ENCODE measurements around the gene TMEM100. TPM values are rescaled to one million over a fixed set of nuclear protein-coding genes. Genes with fewer than 3 reads are reported as not detected.

TMEM100 gene
- total and polyA plus RNA-seq, 2 of the 8 experiments (the other 6 are each of a cell fraction or from before 2014, with no cell fraction given) = 0.36 to 0.48 TPM

DNA sequence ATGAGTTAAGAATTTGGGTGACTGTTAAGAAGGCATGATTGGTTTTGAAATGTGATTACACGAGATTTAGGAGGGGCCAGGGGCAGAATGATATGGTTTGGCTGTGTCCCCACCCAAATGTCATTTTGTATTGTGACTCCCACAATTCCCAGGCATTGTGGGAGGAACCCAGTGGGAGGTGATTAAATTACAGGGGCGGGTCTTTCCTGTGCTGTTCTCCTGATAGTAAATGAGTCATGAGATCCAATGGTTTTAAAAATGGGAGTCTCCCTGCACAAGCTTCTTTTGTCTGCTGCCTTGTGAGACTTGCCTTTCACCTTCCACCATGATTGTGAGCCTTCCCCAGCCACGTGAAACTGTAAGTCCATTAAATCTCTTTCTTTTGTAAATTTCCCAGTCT lies 34.6 kb downstream of the TMEM100 start:
- no peak for TF ChIP-seq GTF2F1 (IDR thresholded peaks at IDR 0.05; ENCODE audit: borderline replicate concordance, low read depth, low read length)
- no peak for TF ChIP-seq PHF8 (conservative IDR thresholded peaks at IDR 0.05; ENCODE audit: low read depth, low read length)
- TF ChIP-seq RAD21 (IDR thresholded peaks at IDR 0.05 in 1 of 2, conservative IDR thresholded peaks at IDR 0.05 in 1 of 2; ENCODE audit: low read depth in 2 of 2, low read length in 2 of 2) = no peak
- no peak for TF ChIP-seq NANOG (IDR thresholded peaks at IDR 0.05; ENCODE audit: insufficient read depth, low read depth, low read length, poor library complexity, severe bottlenecking)
- TF ChIP-seq SIX5 (IDR thresholded peaks at IDR 0.05; ENCODE audit: low read depth, low read length) = no peak
- 87% methylated on average over 3 of the region's 3 CpGs; no CpG with 5 or more reads in 1 of the 2 experiments for WGBS, 2 experiments (ENCODE audit: extremely low coverage in 1 of 2, insufficient coverage in 1 of 2, insufficient read length in 1 of 2, insufficient replicate concordance in 2 of 2, low coverage in 1 of 2, low lambda C conversion rate in 2 of 2, missing lambda C conversion rate in 1 of 2)

More for the DNA sequence above, 34.6 kb downstream of the TMEM100 start:
- Histone ChIP-seq H2AFZ (ENCODE audit: low read length) (no peak overlapping the region), H3K9ac (replicated peaks in 1 of 4; ENCODE audit: extremely low read depth in 1 of 4, low read depth in 3 of 4, low read length in 3 of 4) (no peak overlapping the region), H3K4me3 (ENCODE audit: extremely low read depth in 1 of 4, insufficient read depth in 2 of 4, low read depth in 3 of 4, low read length in 4 of 4) (no peak overlapping the region), H3K14ac (ENCODE audit: insufficient read length) (no peak overlapping the region), H2BK5ac (ENCODE audit: low read depth, low read length) (no peak overlapping the region), H4K20me1 (replicated peaks in 1 of 2; ENCODE audit: control insufficient read depth in 1 of 2, insufficient read depth in 2 of 2, low read length in 2 of 2) (no peaks in the 10 kb centered on the region), H2BK12ac (ENCODE audit: low read depth, low read length) (no peak overlapping the region), H2BK20ac (ENCODE audit: low read length) (no peak overlapping the region), H3K36me3 (ENCODE audit: control insufficient read depth in 2 of 4, insufficient read depth in 4 of 4, low read length in 3 of 4) (no peaks in the 10 kb centered on the region), H4K5ac (ENCODE audit: insufficient read length, low read depth, low read length) (no peak overlapping the region), H3K4me1 (replicated peaks in 1 of 4; ENCODE audit: control insufficient read depth in 3 of 4, insufficient read depth in 4 of 4, low read length in 3 of 4) (no peaks in the 10 kb centered on the region), H3K79me1 (ENCODE audit: low read depth, low read length) (no peaks in the 10 kb centered on the region), H3K27me3 (replicated peaks in 1 of 4; ENCODE audit: control insufficient read depth in 3 of 4, extremely low read depth in 1 of 4, insufficient read depth in 3 of 4, low read length in 3 of 4) (no peaks in the 10 kb centered on the region), H4K91ac (replicated peaks; ENCODE audit: insufficient read length, low read length) (no peak overlapping the region), H2BK120ac (replicated peaks; ENCODE audit: low read depth, low read length) (no peak overlapping the region), H3K4ac (replicated peaks; ENCODE audit: insufficient read length, low read depth, low read length) (no peak overlapping the region), H3K27ac (ENCODE audit: low read depth, low read length) (no peak overlapping the region), H2BK15ac (ENCODE audit: low read length) (no peak overlapping the region), H3K9me3 (ENCODE audit: insufficient read depth in 2 of 2, low read depth in 1 of 2, low read length in 1 of 2) (peaks cover 5 to 10% of the 10 kb centered on the region in 2 experiments; a peak in 3 of 4 replicates), H2AK5ac (ENCODE audit: low read depth, low read length) (no peak overlapping the region), H3K18ac (ENCODE audit: extremely low read depth, low read length) (no peak overlapping the region), H3K23me2 (ENCODE audit: low read depth, low read length) (no peaks in the 10 kb centered on the region), H3K4me2 (ENCODE audit: insufficient read depth in 1 of 2, low read depth in 2 of 2, low read length in 2 of 2) (no peak overlapping the region), H4K8ac (ENCODE audit: extremely low read depth, insufficient read depth, low read length) (no peak overlapping the region), H3K56ac (replicated peaks; ENCODE audit: insufficient read length, low read depth, low read length) (no peak overlapping the region), H3K23ac (ENCODE audit: insufficient read length) (no peak overlapping the region), H3K79me2 (ENCODE audit: control insufficient read depth in 1 of 2, insufficient read depth in 2 of 2, low read length in 2 of 2) (no peaks in the 10 kb centered on the region)
- POLR2A ChIA-PET (ENCODE audit: partially characterized antibody) = no interaction called here
- no peak for FAIRE-seq
- DNase-seq (ENCODE audit: low read depth in 1 of 2, low spot score in 2 of 2) = no peak
- CTCF ChIA-PET (ENCODE audit: partially characterized antibody) = interaction anchor here (1.1 kb wide), 1 partner anchor 47 kb away, joined by 4 read pairs; no protein-coding TSS in a partner anchor

Measured in H1 (cell line).